Keratinocyte (primary cell): Measurements from ENCODE around the gene MUC15.

Experiments
- EZH2 ChIP-seq: IDR thresholded peaks from one replicate; pipeline ENCODE4 v1.6.1; 2012; ENCODE audit warnings: inconsistent platforms, mild to moderate bottlenecking, low read length, moderate library complexity
- TF ChIP-seq, protein P1 (sequence below), 3 experiments: IDR thresholded peaks in 1 of 3; conservative IDR thresholded peaks in 1 of 3; optimal IDR thresholded peaks in 1 of 3; 2 replicates in 2 of 3; 3 replicates in 1 of 3; pipeline versions ENCODE3 to v1.5.1; 2011; ENCODE audit warnings: low read length in 3 of 3, mild to moderate bottlenecking in 3 of 3, moderate library complexity in 2 of 3, control low read depth in 1 of 3, inconsistent platforms in 1 of 3; ENCODE audit not compliant: insufficient read depth in 2 of 3; ENCODE audit errors: extremely low read depth in 1 of 3

DNA sequence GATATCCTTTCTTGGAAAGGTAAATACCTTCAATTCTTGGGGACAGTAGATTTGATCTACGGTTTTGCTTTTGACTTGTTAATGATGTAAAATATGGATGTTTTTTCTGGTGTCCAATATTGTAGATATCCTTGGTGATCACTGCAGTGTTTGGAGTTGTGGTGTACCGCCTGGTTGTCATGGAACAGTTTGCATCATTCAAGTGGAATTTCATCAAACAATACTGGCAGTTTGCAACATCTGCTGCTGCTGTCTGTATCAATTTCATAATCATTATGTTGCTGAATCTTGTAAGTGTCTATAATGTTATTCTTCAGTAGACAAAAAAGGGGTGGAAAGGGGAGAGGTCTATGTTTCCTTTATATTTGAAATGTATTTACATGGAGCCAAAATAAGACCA, 27.4 kb upstream of the MUC15 start:
- TF ChIP-seq, protein P1, sequence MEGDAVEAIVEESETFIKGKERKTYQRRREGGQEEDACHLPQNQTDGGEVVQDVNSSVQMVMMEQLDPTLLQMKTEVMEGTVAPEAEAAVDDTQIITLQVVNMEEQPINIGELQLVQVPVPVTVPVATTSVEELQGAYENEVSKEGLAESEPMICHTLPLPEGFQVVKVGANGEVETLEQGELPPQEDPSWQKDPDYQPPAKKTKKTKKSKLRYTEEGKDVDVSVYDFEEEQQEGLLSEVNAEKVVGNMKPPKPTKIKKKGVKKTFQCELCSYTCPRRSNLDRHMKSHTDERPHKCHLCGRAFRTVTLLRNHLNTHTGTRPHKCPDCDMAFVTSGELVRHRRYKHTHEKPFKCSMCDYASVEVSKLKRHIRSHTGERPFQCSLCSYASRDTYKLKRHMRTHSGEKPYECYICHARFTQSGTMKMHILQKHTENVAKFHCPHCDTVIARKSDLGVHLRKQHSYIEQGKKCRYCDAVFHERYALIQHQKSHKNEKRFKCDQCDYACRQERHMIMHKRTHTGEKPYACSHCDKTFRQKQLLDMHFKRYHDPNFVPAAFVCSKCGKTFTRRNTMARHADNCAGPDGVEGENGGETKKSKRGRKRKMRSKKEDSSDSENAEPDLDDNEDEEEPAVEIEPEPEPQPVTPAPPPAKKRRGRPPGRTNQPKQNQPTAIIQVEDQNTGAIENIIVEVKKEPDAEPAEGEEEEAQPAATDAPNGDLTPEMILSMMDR (optimal IDR thresholded peaks at IDR 0.05 in 1 of 3, IDR thresholded peaks at IDR 0.05 in 1 of 3, conservative IDR thresholded peaks at IDR 0.05 in 1 of 3; ENCODE audit: extremely low read depth in 1 of 3, insufficient read depth in 2 of 3, low read length in 3 of 3): no peak
- TF ChIP-seq EZH2: no peak
